ENCODE results near the gene ANKRD13B.

The ANKRD13B gene

DNA sequence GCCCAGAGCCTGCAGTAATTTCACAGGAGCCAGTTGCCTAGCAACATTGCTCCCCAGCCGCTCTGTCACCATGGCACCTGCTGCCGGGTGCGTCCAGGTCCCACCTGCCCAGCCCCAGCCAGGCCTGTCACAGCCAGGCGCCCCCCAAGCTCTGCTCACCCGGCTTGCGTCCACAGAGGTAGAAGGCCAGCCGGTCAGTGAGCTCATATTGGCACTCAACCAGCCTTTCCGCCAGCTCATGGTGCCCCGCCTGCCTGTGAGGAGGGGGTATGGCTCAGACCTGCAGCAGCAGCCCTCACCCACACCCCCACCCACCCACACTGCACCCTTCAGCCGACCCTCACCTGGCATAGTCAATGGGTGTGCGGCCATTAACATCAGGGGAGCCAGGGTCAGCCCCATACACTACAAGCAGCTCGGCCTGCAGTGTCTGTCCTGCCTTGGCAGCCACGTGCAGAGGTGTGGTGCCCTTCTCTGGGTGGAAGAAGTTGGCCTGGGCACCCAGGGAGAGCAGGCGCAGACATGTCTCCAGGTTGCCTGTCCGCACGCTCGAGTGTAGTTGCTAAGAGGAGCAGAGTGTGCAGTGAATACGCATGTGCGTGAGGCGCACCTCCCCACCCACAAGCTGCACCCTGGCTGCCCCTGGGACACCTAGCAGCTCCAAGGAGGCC is 11.2 kb upstream of the ANKRD13B start:
- no peak for DNase-seq (ENCODE audit: low read depth in 2 of 3, low spot score in 2 of 3)

DNA sequence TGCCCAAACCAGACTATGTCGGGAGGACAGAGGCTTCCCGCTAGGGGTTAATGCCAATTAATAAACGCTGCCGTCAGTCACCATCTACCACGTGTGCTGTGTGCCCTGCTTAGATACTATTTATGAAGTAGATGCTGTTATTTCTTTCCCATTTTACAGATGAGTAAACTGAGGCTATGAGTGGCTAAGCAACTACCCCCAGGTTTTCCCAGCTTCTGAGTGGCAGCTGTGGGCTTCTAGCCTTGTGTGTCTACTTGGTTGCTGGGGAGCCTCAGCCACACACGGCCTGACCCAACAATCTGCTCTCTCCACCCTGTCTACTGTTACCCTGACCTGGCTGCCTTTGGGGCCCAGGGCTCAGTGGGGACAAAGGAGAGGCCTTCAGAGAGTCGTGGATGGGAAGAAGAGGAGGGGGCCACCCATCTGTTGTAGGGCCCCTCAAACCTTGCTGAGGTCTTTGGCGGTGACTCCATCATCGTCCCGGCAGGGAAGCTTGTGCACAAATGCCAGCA is 10.6 kb upstream of the ANKRD13B start:
- DNase-seq (ENCODE audit: low read depth in 2 of 3, low spot score in 2 of 3), result no peak

GRCh38 chr17:29582772-29583171 is 10.2 kb upstream of the ANKRD13B start:
- DNase-seq (ENCODE audit: low read depth in 2 of 3, low spot score in 2 of 3), result no peak

DNA sequence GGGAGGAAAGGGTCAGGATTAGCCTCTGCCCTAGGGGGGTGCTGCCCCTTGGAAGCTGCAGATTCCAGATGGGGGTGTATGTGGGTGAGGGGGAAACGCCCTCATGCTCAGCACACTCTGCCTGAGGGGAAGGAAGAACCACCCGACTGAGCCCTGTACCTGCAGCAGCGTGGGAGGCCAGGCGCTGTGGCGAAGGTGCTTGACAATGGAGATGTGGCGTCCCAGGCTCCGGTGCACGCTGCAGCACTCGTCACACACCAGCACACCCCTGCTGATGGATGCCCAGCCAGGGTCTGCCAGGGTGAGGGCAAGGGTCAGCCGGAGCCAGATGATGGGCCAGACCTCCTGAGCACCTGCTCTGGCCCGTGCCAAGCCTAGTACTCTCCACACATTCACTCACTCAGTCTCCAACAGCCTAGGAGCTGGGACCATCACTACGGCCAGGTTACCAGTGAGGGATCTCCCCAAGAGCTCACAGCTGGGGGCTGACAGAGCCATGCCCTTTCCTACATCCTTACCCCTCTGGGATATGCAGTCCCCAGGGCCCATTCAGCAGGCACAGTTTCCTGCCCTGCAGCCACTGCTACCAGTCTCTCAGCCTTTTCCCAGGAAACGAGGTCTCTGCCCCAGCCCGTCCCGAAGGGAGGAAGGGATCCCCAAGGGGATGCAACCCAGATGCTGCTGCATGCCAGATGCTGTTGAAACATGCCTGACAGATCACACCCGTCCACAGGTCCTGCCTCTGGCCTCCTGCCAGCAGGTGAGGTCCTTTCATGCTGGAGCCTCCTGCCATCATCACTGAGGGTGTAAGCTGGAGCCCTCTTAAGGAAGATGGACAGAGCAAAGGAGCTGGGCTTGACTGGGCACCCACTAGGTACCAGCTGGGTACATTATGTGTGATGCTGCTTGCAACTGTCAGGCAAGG is 9.3 kb upstream of the ANKRD13B start:
- no peak for DNase-seq (ENCODE audit: low read depth in 2 of 3, low spot score in 2 of 3)

GRCh38 chr17:29584452-29585079 is 8.4 kb upstream of the ANKRD13B start:
- DNase-seq (ENCODE audit: low read depth in 2 of 3, low spot score in 2 of 3), result no peak

DNA sequence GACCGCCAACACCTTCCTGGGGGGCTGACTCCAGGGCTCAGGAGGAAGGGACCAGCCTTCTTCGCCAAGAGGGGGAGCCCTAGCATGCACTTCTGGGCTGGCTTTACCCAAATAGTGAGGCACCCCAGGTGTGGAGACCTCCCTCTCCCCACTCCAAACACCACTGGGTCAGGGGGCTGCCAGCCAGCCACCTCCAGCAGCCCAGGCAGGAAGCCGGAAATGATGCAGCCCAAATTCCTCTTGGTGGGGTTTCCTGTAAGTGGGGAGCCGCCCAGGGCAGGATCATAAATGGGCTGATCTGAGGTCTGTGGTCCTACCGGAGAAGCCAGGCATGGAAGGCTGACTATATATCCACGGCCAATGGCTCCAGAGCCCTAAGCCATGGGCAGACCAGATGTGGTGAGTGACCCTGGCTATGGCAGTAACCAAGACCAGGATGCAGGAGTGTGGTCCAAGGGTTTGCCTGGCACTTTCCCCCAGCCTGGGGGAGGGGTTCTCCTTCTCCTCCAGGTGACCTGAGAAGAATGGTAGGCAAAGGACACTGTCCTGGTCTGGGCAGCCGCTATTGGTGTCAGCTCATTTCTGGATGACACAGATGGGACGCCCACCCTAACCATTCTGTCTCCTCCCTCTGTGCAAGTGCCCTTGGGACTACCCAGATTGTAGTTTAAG is 7.7 kb upstream of the ANKRD13B start:
- no peak for DNase-seq (ENCODE audit: low read depth in 2 of 3, low spot score in 2 of 3)

- no peak for DNase-seq (ENCODE audit: low read depth in 2 of 3, low spot score in 2 of 3)
Observed at GRCh38 chr17:29586676-29587469, 6.1 kb upstream of the ANKRD13B start.

DNA sequence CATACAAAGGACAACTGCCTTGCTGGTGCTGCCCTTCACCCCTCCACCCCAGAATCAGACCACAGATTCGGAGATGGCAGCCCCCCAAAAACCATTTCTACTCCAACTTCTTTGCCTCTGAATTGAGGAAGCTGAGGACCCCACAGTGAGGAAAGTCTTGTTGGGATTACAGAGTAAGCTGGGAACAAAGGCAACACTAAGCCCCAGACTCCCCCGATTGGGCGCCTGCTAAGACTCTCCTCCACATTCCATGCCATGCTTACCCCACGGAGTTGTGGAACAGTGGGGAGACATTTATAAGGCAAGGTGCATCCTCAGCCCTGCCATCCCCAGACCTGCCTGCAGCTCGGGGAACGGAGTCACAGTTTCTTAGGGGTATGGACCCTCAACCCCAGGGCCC is 5.3 kb upstream of the ANKRD13B start:
- DNase-seq (ENCODE audit: low read depth in 2 of 3, low spot score in 2 of 3), result no peak

- no peak for DNase-seq (ENCODE audit: low read depth in 2 of 3, low spot score in 2 of 3)
Observed at GRCh38 chr17:29588017-29588561, 4.8 kb upstream of the ANKRD13B start.

DNA sequence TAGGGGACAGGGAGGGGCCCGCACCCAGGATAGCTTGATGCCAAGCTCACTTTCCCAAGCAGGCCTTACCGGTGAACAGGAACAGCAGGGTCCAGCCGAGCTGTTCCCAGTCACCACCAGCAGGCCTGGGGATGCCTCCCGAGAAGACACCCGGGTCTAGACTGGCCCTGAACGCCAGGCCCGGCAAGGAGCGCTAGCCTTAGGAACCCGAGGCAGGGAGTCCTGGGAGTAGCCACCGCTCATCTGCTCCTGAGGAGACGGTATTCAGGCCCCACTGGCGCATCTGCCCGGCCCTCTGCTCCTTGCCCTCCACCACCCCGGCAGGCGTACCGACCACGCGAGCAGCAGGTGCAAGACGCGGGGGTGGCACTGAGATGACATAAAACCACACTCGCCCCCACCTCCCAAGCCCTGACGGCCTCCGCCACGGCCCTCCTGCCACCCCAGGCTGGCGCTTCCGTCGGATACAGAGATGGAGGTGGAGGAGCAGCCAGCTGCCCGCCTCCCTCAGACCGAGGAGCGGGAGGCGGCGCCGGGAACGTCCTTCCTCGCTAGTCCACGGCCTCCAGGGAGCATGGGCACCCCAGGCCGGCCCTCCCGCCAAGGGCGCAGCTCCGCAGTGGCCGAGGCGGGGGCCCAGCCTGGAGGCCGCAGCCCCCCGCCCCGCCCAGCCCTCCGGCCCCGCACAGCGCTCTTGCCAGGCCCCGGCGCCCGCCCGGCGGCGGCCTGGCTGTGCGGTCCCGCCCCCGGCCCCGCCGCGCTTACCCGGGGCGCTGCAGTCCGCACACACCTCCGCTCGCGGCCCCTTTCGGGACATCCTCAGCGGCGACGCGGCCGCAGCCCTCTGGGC is 4.1 kb upstream of the ANKRD13B start:
- no peak for DNase-seq (ENCODE audit: low read depth in 2 of 3, low spot score in 2 of 3)

DNA sequence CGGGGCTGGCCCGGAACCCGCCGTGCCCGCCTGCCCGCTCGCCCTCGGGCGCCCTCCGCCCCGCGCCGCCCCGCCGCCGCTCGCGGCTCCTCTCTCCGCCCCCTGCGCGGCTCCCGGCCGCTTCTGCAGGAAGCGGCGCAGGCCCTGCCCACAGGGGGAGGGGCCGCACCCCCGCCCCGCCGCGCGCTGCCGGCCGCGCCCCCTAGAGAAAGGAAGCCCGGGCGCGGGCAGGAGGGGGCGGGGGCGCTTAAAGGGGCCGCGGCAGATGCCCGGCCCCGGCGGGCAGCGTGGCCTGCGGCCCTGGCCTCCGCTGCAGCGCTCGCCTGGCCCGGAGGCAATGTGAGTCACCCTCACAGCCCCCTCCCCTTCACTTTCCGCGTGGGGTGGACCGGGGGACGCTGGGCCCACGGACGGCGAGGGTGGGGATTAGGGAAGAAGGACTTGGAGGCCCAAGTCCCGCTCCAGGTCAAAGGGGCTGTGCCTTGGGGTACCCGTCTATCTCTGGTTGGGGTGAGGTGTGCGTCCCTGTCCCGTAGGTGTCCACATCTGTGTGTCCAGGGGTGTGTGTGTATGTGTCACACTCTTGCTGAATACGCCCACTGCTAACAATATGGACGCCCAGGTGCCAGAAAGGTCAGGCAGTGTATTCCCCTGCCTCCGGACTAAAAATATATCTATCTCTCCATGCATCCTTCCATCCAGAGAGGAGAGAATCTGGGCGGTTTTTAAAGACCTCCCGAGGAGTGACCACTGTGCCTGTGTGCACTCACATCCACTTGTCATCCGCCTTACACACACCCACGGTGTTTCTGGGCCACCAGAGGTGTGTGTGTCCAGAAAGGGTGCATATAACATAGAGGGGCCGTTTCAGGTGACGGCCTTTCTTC is 3.2 kb upstream of the ANKRD13B start, which contains the start of gene GIT1:
Gene GIT1 (minus strand): TSS at position 125 of the 887 bp plus-strand sequence. CDS start 270 bp downstream, outside the sequence.
- DNase-seq (ENCODE audit: low read depth in 2 of 3, low spot score in 2 of 3), result peak in 1 of 3 experiments; percentile 76

DNA sequence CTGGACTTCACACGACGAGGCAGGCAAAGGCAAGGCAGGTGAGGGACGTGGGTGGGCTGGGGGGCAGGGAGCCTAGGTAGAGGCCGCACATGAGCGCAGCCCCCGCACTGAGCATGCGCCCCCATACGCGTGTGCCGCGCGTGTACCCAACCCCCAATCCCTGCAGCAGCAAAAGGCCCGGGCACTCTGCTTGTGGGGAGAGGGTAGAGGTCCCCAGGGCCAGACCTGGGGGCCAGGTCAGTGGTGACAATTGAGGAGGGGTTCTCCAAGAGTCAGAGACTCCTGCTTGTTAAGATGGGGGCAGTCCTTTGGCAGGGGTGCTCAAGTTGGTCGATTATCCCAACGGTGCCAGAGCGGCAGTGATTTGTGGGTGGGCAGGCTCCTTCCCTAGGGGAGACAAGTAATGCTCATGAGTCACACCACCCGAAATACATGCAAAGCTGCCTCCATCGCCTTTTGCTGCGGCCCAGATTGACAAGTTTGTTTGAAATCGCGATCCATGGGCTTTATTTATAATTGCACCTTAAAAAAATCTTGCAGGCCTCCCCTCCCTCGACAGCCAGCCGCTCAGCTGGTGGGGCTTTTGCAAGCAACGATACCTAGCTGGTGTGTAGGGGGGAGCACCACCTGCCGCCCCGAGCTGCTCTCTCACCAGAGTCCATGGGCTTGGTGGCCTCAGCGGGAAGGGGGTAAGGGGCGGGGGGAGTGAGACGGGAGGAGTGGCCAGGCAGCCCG is 2.4 kb upstream of the ANKRD13B start:
- DNase-seq (ENCODE audit: low read depth in 2 of 3, low spot score in 2 of 3), result no peak

GRCh38 chr17:29591146-29591736 is 1.7 kb upstream of the ANKRD13B start:
- no peak for DNase-seq (ENCODE audit: low read depth in 2 of 3, low spot score in 2 of 3)

DNA sequence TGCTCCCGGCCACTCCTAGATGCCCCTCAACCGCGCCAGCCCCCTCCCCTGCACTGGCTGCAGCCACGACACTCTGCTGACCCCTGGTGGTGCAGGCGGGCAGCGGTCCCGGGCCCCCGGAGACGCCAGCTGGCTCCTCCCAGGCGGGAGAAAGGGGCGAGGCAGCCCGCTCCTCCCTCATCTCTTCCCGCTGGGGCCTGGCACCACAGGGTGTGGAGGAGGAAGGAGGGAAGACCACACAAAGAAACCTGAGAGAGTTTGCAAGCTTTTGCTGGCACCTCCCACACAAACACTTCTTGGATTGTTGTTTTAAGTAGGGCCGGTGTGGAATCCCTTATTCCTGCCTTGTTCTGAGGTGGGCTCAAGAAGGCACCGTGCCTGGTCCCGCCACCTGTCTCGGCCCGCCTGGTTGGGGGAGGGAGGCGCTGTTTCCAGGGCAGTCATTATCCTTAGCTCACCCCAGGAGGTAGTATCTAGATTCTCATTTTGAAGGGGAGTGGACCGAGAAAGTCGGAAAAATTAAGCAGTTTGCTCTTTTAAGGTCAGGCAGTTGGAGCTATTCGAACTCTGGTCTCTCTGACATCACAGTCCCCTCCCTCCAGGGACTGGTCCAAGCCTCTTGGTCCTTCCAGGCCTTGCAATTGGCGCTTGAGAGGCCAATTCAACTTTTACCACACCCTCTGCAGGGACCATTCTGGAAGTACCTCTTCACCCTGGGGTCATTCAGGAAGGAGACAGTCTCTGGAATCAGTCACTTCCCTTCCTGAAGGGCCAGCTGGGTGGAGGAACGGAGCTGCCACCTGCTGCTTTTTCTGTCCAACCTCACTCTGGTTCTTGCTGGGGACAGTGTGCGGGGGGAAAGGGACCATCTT is 959 bp upstream of the ANKRD13B start:
- DNase-seq (ENCODE audit: low read depth in 2 of 3, low spot score in 2 of 3), result peak in 2 of 3 experiments; percentile 65 to 75

GRCh38 chr17:29593591-29594518 is 923 bp downstream of the ANKRD13B start:
- DNase-seq (ENCODE audit: low read depth in 2 of 3, low spot score in 2 of 3), result no peak

Measured in activated CD8-positive, alpha-beta memory T cell treated with anti-CD3 and anti-CD28 coated beads for 48 hours (primary cell).